Mesodermal cell (in vitro differentiated cells): ENCODE measurements around the gene ALDH1L1.
"Not testable (repeated sequence)": the region's sequence is repeated elsewhere in the genome, so short reads cannot be mapped to it uniquely, and the experiment has no call there.

Source experiments
- H3K27ac ChIP-seq: 2 replicates; pipeline ENCODE4 v1.7.0; 2013; ENCODE audit warnings: mild to moderate bottlenecking, low read depth, low read length, moderate library complexity; ENCODE audit not compliant: severe bottlenecking
- H3K36me3 ChIP-seq: 2 replicates; pipeline ENCODE4 v1.7.1; 2013; ENCODE audit warnings: mild to moderate bottlenecking, low read length, moderate library complexity; ENCODE audit not compliant: control insufficient read depth, insufficient read depth
- H3K4me1 ChIP-seq: one replicate; pipeline ENCODE4 v1.7.1; 2013; ENCODE audit warnings: mild to moderate bottlenecking, low read length; ENCODE audit not compliant: insufficient read depth, control insufficient read depth, poor library complexity, severe bottlenecking
- H3K4me3 ChIP-seq: 2 replicates; pipeline ENCODE4 v1.7.0; 2013; ENCODE audit warnings: low read length, control low read depth, mild to moderate bottlenecking; ENCODE audit not compliant: insufficient read depth, poor library complexity, severe bottlenecking; ENCODE audit errors: extremely low read depth
- H3K9me3 ChIP-seq: 2 replicates; pipeline ENCODE4 v1.7.1; 2013; ENCODE audit warnings: mild to moderate bottlenecking, low read length, moderate library complexity; ENCODE audit not compliant: control insufficient read depth
- WGBS, 2 experiments: methylation state at CpG; one replicate each; pipeline ENCODE4 v1.1.5; 2013; ENCODE audit warnings: missing lambda C conversion rate in 2 of 2; ENCODE audit not compliant: insufficient coverage in 2 of 2; 5-methylcytosine and 5-hydroxymethylcytosine counted together

The ALDH1L1 gene

DNA sequence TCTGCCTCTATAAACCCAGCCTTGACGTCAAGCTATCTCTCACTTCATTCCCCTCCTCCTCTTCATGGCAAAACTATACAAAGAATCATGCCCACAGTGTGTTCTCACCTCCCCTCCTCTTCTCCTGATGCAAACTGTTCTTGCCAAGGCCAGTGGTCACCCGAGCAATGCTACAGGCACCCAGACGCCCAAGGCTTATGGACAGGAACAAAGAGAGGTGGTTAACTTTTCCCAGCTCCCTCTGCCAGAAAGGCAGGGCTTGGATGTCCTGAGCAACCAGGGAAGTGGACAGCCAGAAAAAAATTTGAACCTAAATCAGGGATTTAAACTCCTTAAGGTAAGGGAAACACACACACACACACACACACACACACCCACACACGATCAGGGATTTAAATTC is 101.5 kb downstream of the ALDH1L1 start:
- no peak overlapping the region for H3K4me3 ChIP-seq
- no peak overlapping the region for H3K27ac ChIP-seq
- H3K36me3 ChIP-seq, result no peaks in the 10 kb centered on the region
- 96 to 100% methylated on average over 1 to 3 of the region's 4 CpGs for WGBS, 2 experiments
- no peaks in the 10 kb centered on the region for H3K4me1 ChIP-seq
- H3K9me3 ChIP-seq, result no peaks in the 10 kb centered on the region

- 96 to 97% methylated on average over 9 to 11 of the region's 11 CpGs for WGBS, 2 experiments
- H3K27ac ChIP-seq, result no peak overlapping the region
Observed at GRCh38 chr3:126077754-126078153, 102.6 kb downstream of the ALDH1L1 start.

GRCh38 chr3:126076140-126076539 is 104.2 kb downstream of the ALDH1L1 start:
- Histone ChIP-seq H3K9me3 (no peaks in the 10 kb centered on the region), H3K27ac (no peak overlapping the region), H3K4me3 (no peak overlapping the region), H3K4me1 (no peaks in the 10 kb centered on the region), H3K36me3 (no peaks in the 10 kb centered on the region)

More at GRCh38 chr3:126077754-126078153, 102.6 kb downstream of the ALDH1L1 start:
- Histone ChIP-seq H3K36me3 (no peaks in the 10 kb centered on the region), H3K4me3 (no peak overlapping the region), H3K9me3 (no peaks in the 10 kb centered on the region), H3K4me1 (no peaks in the 10 kb centered on the region)

DNA sequence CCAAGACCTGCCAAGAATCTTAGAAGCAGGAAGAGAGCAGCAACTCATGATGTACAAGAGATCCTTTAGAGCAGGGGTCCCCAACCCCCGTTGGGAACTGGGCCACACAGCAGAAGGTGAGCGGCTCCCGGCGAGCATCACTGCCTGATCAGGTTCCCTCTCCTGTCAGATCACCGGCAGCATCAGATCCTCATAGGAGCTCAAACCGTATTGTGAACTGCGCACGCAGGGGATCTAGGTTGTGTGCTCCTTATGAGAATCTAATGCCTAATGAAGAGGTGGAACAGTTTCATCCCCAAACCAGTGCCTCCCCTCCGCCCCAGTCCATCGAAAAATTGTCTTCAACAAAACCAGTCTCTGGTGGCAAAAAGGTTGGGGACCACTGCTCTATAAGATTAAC is 110.2 kb downstream of the ALDH1L1 start:
- WGBS, 2 experiments, result 82 to 91% methylated on average over 9 to 10 of the region's 10 CpGs
- Histone ChIP-seq H3K4me3 (no peak overlapping the region), H3K4me1 (no peaks in the 10 kb centered on the region), H3K27ac (no peak overlapping the region), H3K36me3 (peaks cover 7% of the 10 kb centered on the region), H3K9me3 (no peaks in the 10 kb centered on the region)

DNA sequence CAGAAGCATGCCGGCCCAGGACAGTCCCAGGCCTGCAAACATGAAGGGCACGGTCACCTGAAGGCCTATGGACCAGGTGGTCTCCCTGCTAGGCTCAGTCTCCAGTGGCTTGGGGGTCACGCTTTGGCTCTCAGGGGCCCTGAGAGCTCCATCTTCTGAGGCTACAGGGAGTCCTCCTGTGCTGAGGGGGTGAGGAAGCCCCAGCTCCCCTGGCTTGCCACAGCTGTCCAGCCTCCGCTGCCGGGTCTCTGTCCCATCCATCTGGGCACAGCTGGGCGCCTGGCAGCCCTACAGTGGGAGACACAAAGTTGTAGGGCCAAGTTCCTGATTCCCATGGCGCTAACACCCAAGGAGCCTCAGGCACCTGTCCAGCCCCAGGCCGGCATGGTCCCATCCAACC is 112.4 kb downstream of the ALDH1L1 start:
- no peak overlapping the region for H3K4me3 ChIP-seq
- WGBS, 2 experiments, result 94 to 98% methylated on average over 4 to 5 of the region's 8 CpGs

GRCh38 chr3:126066676-126067075 is 113.7 kb downstream of the ALDH1L1 start:
- H3K9me3 ChIP-seq, H3K4me3 ChIP-seq, H3K27ac ChIP-seq, H3K36me3 ChIP-seq, H3K4me1 ChIP-seq: not testable (repeated sequence)
- WGBS, 2 experiments, result 93 to 95% methylated on average over 4 to 6 of the region's 6 CpGs

More for the DNA sequence above, 112.4 kb downstream of the ALDH1L1 start:
- H3K9me3 ChIP-seq, result no peaks in the 10 kb centered on the region
- no peaks in the 10 kb centered on the region for H3K4me1 ChIP-seq
- no peak overlapping the region for H3K27ac ChIP-seq
- peaks cover 7% of the 10 kb centered on the region for H3K36me3 ChIP-seq

DNA sequence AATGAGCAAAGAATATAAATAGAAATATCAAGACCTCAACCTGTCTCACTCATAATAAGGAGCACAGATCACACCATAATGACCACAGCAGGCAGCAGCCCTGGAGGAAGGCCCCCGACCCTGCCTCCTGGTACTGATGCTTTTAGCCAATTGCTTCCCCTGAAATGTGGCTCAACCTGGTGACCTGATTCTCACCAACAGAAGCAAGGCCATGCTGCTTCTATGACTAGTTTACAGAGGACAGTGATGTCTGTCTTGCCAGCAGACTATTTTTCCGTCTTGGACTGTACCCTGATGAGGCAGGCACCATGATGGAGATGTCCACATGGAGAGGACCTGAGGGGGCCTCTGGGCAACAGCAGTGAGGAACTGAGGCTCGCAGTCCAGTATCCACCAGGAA is 114.5 kb downstream of the ALDH1L1 start:
- Histone ChIP-seq H3K4me3 (no peak overlapping the region), H3K9me3 (no peaks in the 10 kb centered on the region)
- WGBS, 2 experiments, result 82 to 85% methylated on average over 3 of the region's 3 CpGs

GRCh38 chr3:126064627-126065258 is 115.6 kb downstream of the ALDH1L1 start:
- Histone ChIP-seq H3K4me3 (no peak overlapping the region), H3K27ac (no peak overlapping the region), H3K36me3 (peaks cover 7% of the 10 kb centered on the region), H3K4me1 (no peaks in the 10 kb centered on the region), H3K9me3 (no peaks in the 10 kb centered on the region)
- 87 to 92% methylated on average over 9 of the region's 10 CpGs for WGBS, 2 experiments

More for the DNA sequence above, 114.5 kb downstream of the ALDH1L1 start:
- H3K27ac ChIP-seq, result no peak overlapping the region
- H3K36me3 ChIP-seq, result peaks cover 7% of the 10 kb centered on the region
- H3K4me1 ChIP-seq, result no peaks in the 10 kb centered on the region

DNA sequence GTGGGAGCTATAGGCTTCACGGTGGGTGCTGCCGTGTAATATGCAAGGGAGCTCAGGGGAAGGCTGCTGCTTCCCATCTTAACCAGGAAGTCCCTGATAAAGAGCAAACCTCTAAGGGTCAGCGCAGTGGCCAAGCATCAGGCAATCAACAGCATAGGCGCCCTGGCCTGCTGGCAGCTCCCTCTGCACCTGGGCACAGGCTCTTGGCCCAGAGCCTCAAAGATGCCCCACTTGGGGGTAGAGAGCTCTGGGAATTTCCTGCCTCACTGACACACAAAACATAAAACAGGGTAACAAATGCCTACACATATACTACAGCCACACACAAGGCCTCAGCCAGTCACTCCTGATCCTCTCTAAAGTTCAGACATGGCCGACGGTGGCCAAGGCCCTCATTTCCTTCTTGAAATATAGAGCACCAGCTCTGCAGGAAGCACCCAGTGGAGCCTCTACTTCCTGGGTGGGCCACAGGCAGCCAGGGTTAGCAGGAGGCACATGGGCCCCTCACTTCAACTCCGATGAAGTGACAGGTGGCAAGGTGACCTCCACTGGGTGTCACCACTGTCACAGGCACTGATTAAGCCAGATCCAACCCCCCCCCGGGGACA is 116.9 kb downstream of the ALDH1L1 start:
- Histone ChIP-seq H3K4me3 (no peak overlapping the region), H3K9me3 (no peaks in the 10 kb centered on the region), H3K4me1 (no peaks in the 10 kb centered on the region), H3K27ac (no peak overlapping the region), H3K36me3 (peaks cover 7% of the 10 kb centered on the region)
- WGBS, 2 experiments, result 97 to 100% methylated on average over 2 to 6 of the region's 8 CpGs

DNA sequence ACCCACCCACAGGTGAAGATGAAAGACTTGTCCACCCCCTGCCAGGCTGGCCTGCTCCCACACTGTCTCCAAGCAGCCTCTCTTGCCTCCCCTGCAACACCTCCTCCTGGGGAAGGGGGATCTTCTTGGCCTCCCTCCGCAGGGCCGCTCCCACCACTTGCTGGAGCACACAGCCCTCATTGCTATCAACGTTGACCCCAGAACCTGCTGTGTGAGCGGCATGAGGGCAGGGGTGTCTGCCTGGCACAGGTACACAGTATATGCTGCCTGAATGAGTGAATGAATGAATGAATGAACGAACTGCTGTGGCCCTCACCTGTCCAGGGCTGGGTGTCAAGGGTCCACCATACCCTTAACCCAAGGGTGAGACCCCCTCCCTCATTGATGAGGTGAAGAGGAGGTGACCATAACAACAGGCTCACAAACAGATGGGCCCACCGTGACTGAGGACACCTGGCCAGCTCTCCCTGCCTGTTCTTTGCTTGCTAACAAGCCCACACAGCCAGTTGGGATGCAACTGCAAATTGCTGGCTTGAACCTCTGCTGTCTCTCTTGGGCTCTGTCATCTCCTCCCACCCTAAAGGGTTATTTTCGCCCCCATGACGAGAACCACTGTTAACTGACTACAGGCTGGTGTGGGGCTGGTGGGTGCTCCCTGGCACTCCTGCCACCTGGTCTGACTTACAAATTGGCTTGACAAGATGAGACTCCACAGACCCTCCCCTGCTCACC is 118.9 kb downstream of the ALDH1L1 start:
- Histone ChIP-seq H3K4me3 (no peak overlapping the region), H3K36me3 (no peaks in the 10 kb centered on the region), H3K4me1 (peaks cover 6% of the 10 kb centered on the region), H3K27ac (no peak overlapping the region), H3K9me3 (no peaks in the 10 kb centered on the region)
- WGBS, 2 experiments, result 78 to 88% methylated on average over 6 of the region's 8 CpGs
